HL-60/S4 treated with retinoic acid at 250 ng/mL for 4 days and 3 days (cell line): ENCODE measurements around the gene AAR2.

Source experiments
- in situ Hi-C: fragments of 300-500 bp; cut with MboI; formaldehyde crosslinking; loops from 2 replicates; pipeline ENCODE4 v1.7.0; 2022; ENCODE audit warnings: low sequenced_read_pairs

Gene AAR2

DNA sequence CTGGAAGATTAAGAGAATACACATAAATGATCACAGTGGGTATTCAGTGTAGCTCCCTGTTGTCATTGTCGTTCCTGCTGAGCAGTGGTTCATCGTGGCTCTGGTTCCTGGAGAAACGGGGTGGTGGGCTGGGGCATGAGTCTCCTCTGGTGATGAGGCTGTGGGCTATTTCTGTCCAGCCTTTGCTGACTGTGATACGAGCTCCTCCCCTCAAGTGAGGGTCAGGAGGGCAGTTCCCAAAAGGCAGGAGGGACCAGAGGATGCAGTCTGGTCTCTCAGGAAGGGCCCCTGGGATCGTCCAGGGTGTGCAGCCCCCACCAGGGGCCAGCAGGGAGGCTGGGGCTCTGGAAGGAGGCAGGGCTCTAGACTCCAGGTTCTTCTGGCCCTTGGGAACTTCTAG is 38.7 kb downstream of the AAR2 start:
- in situ Hi-C loops: no loop called here

DNA sequence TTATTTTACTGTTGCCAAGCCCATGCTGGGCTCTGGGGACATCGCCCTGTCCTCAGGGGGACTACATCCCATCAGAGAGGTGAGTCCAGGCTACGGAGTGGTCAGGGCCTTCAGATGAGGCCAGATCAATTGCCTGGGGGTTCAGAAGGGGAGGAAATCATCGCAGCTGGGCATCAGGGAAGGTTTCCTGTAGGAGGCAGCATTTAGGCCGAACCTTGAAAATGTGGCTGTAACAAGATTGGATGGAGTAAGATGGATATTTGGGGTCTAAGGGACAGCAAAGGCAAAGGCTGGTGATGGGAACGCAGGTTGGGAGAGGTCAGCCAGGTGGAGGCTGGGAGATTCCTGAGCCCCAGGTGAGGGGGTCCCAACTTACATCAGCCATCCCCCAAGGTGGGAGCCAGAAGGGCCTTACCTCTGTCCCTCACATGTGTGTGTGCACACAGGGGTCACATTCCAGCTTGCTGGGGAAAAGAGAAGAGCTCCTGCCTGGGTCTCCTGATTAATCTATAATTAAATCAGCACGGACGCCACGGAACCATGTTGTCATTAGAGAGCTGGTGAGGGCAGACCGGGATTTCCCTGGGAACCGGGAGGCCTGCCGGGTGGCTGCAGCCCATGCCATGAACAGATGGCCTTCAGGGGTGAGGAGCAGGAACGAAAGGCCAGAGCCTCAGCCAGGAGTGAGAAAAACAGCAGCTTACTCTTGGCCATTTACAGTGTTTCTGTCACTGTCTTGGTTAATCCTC is 39.3 kb downstream of the AAR2 start:
- in situ Hi-C loops: no loop called here

DNA sequence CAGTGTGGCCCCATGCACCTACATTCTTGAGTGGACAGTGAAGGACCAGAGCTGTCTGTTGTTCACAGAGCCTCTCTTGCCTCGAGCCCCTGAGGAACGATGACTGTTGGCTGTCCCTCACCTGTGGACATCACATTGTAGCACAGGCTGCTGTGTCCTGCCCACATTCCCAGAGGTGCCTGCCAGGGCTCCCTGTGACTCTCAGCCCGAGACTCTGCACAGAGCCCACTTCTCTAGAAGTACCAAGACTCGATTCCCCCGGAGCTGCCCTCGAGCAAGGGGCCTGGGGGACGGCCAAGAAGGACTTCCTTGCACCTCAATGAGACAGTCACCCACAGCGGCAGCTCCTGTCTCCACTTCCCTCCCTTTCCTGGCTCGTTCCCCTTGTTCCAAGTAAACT is 41.3 kb downstream of the AAR2 start:
- in situ Hi-C loops: no loop called here

DNA sequence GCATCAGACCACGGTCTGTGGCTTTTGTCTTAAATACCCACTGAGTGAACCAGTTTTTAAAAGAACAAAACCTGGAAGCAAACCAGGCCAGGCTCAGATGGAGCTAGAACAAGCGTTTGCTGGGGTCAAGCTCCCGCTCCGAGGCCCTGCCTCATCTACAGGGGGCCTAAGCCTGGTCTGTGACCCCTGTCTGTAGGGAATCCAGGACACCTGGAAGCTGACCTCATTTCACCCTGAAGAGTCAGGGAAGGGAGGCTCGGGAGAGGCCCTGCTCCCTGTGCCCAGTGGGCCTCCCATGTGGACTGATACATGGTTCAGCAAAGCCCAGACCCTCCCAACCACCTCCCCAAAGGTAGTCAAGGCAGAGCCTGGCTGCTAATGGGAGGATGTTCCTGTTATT is 43.1 kb downstream of the AAR2 start:
- in situ Hi-C loops: no loop called here

DNA sequence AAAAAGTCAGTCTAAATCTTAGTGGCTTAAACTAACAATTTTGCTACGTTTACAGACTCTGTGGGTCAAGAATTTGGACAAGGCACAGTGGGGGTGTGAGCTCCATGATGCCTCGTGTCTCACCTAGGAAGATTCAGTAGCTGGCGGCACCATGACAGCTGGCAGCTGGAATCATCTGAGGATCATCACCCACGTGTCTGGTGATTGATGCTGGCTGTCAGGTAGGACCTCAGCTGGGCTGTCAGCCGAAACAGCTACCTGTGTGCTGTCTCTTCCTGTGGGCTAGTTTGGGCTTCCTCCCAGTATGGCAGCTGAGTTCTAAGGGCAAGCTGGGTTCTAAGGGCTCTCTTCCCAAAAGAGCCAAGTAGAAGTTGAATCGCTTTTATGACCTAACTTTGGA is 43.5 kb downstream of the AAR2 start:
- in situ Hi-C loops: no loop called here

DNA sequence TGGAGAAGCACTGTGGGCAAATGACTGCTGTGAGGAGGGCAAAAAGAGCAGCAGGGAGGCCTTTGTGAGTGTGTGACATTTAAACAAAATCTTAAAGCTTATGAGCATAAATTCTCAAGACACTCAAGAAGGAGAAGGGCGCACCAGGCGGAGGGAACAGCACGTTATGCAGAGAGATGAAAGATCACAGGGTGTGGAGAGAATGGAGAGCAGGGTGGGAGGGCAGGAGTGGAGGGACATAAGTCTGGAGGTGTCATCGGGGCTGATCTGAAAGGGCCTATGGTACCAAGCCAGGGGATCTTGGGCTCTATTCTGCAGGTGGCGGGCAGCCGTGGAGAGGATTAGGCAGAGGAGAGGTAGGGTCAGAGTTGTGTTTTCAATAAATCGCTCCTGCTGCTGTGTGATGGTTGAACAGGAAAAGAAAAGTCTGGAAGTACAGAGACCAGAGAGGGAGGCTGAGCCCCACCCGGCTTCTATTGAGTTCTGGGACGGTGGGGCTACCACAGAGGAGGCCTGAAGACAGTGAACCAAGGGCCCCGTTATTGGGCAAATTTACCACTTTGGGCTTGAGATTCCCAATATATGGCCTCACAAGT is 45.6 kb downstream of the AAR2 start:
- in situ Hi-C loops: no loop called here

DNA sequence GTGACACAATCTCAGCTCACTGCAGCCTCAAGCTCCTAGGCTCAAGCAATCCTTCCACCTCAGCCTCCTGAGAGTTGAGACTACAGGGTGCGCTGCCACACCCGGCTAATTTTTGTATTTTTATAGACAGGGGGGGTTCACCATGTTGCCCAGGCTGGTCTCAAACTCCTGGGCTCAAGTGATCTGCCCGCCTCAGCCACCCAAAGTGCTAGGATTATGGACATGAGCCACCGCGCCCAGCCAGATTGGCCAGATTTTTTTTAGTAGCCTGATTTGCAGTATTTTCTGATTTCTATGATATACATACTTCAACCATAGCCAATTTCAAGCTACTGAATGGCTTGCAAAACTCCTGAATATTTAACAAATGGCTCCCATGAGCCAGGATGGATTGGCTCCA is 48.5 kb downstream of the AAR2 start:
- in situ Hi-C loops: no loop called here

DNA sequence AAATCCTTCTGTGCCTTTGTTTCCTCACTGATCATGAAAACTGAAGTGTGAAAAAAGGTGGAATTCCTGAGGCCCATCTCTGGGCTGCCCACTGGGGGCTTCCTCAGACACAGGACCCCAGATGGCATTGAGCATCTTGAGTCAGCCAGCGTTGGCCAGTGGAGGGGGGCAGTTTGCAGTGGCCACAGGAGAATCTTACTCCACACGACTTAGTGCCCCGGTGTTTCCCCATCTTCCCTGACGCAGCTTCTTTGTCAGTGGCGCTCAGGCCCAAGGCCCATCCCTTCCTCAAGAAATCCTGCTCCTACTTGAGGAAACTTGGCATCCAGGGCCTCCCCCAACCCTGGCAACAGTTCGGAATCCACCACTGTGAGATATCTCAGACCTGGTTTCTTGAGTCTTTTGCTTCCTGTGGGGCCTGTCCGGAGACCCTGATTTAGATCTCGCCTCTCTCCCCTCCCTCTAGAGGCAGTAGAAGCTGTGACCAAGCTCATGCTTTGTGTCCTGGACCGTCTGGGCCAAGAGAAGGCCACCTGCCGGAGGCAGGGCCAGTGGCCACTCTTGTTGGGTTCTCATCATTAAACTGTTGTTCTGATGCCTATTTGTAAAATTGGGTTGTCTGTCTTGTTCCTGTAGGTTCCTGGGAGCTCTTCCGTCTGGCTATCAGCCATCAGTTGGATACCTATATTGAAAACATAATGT is 49.6 kb downstream of the AAR2 start:
- in situ Hi-C loops: no loop called here

DNA sequence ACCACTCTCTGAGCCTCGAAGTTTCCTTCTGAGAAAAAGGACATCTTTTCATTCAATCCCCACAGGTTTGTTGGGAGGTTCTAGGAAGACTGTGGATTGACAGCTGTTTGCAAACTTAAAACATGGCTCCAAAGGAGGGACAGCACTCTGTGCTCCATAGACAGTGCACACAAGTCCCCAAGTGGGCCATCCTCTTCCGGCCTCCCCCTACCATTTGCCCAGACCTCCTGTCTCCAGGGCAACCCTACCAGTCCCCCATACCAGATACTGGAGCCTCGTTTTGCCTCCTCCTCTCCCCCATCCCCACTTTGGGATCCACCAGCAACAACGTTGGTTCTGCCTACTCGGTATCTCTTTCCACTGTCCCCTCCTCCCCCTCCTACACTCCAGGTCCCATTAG is 61.4 kb downstream of the AAR2 start:
- in situ Hi-C loops: no loop called here

DNA sequence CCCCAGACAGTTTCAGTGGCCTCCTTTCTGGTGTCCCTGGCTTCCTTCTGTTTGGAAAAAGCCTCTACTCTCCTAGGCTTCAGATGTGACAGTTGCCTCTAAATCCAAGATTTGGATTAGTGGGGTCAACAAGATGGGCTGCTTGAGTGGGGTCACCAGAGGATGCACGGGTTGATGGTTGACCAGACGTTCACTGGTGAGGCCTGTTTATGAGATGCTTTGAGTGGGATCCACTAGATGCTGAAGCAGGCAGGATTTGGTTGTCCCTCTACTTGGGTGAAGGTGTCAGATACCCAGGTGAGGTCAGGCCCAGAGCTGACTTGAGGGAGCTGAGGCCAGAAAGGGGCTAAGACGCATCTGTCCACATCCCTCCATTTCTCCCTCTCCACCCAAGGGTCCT is 61.8 kb downstream of the AAR2 start:
- in situ Hi-C loops: no loop called here

DNA sequence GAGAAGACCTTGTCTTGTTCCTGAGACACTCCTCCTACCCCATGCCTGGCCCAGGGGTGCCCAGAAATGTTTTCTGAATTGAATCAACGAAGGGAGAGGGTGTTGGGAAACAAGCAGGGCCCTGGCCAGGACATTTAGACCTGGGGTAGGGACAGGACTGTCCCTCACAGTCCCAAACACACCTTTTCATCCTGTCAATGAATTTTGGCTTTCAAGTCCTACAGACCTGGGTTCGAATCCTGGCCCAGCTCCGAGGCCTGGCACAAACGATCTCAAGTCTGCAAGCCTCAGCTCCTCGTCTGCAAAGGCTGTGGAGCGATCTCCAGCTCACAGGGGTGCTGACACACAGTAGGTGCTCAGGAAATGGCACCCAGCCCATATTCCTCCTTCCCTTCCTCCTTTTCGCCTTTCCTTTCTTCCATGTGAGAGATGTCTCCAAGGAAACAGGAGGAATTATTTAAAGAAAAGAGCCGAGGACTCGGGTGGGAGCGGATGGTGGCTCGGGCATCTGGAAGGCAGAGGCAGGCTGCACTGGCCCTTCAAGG is 62.6 kb downstream of the AAR2 start:
- in situ Hi-C loops: no loop called here

DNA sequence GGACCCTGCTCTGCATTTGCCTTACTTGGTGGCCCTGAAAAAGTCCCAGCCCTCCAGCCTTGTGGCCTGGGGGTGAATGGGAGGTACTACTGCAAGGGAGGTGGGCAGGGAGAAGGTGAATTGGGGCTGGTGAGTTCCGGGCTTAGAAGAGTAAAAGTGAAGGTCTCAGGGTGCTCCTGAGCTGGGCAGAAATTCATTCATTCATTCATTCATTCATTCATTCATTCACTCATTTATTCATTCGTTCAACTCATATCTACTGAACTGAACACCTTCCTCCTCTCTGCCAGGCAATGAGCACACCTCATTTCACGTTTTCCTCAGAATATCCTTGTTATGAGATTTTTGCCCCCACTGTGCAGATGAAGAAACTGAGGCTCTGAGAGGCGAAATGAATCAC is 63.2 kb downstream of the AAR2 start:
- in situ Hi-C loops: no loop called here

DNA sequence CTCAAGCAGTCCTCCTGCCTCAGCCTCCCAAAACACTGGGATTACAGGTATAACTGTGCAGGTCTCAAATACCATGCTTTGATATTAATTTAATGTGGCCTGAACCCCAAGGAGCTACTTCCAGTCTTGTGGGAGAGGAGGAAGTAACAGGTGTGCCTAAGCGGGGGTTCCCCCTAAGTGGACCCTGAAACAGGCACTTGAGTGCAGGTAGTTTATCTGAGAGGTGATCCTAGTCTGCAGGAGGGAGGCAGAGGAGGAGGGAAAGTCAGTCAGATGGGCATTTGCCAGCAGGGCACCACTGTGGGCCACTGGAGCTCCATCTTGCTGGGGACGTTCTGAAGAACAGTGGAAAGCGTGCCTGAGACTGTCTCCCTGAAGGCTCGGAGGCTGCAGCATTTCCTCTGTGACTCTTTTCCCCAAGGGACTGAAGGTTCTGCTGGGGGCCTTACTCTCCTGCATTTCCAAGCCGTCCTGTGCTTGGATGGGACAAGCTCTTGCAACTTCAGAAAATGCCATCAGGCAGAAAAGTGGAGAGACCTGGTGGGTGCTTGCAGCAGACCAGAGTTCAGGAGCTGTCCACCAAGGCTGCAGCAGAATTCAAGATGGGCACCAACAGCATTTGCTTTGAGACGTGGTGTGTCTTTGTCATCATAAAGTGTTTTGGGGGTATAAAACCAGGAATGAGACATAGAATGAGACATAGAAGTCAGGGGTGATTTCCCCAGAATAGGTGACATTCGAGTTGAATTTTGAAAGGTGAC is 65.3 kb downstream of the AAR2 start:
- in situ Hi-C loops: no loop called here

DNA sequence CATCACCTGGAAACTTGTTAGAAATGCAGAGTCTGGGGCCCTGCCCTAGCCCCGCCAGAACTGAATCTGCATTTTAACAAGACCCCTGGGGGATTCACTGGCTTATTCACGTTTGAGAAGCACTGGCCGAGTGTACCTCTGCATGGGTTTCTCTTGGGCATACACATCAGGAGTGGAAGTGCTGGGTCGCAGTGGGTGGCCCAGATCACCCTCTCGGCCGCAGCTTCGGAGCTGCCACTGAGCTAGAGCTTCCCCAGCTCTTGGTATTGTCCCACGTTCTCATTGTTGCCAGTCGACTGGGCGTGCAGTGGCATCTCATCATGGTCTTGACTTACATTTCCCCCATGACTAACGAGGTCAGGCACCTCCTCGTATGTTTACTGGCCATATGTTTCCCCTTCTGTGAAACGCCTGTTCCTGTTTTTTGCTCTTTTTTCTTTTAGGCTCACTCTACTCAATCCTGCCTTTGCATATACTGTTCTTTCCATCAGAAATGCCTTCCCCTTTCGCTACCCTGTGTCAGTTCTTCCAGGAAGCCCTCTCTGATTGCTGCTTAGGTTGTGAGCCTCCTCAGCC is 66.8 kb downstream of the AAR2 start:
- in situ Hi-C loops: no loop called here

DNA sequence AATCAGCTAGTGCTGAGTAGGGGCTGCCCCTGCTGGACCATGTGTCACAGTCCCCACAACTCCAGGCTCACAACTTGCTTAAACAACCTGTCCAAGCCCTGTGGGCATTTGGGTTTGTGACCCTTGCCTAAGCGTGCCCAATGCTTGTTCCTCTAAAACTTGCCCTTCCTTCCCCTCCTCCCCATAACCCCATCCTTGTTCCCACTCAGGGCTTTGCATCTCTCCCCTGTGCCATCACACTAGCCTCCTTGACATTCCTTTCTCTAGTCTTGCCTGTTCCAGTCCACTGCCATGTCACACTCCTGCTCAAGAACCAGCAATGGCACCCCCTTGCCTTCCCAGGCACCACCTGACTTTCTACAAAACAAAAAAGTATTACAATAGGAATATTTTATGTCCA is 67.6 kb downstream of the AAR2 start:
- in situ Hi-C loops: no loop called here

DNA sequence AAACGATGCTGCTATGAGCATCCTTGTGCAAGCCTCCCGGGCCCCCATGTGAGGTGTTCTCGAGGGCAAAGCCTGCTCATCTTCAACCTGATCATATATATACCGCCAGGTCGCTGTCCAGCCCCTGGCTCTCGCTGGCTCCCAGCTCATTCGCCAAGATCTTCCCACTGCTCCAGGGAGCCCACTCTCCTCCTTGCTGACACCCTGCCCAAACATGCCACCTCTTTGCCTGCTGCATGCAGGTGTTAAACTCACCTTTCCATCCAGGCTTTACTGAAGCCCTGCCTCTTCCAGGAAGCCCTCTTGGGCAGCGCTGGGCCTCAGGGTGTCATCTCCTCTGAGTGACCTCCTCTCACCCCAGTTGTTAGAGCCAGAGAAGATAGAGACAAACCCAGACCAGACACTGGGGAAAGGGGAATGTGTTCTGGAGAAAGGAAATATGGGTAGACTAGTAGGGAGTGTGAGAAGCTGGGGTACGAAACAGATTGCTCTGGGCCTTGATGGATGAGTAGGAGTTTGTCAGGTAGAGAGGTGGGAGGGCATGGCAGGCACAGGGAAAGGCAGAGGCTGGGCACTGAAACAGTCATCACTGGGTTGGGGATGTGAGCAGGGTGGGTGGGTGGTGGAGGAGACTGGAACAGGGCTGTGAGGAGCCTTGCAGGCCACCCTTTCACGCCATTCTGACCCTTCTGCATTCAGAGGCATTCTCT is 68.7 kb downstream of the AAR2 start:
- in situ Hi-C loops: no loop called here

DNA sequence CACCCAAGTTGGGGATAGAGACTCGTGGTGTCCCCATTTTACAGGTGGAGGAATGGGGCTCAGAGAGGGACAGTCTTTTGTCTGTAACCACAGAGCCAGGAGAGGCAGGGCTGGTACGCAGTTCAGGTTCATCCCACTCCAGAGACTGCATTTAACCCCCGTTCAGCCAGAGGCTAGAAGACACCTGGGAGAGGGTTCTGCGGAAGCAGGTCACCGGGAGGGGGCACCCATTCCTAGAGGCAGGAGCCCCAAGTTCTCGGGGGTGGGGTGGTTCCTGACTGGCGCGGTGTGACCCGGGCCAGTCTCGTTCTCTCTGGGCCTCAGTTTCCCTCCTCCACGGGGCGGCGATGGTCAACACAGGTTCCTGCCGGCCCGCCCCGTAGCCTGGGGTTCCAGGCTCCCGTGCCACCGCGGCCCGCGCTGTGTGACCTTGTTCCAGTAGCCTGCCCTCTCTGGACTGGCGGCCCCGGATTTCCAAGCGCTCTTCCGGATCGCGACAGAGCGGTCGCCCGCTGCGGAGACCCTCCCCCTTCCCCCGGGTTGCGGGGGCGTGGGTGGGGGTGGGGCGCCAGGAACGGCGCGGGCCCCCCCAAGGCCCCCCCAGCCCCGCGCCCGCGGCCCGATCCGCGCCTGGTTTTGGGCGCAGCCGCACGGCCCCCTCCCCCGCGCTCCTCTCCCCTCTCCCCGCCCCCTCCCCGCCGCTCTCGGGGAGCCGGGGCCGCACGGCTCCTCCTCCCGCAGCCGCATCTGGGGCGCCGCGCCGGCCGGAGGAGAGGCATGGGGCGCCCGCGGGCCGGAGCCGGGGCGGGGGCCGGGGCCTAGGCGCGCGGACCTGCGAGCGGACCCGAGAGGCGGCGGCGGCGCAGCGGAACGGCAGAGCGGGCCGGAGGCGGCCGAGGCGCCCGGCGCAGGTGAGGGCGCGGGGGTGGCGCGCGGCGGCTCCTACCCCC is 69.6 kb downstream of the AAR2 start, which contains the start of gene DLGAP4:
Gene DLGAP4 (plus strand): TSS at position 738 of the 950 bp plus-strand sequence. CDS start 125,379 bp downstream, outside the sequence.
- in situ Hi-C loops: no loop called here
